Lower leg skin (tissue), 4 donors: ENCODE results near the gene CA10. TPM values are rescaled to one million over a fixed set of nuclear protein-coding genes. Genes with fewer than 3 reads are reported as not detected.

Experiments used
- DNase-seq, 2 donors: peaks; one replicate each; pipeline ENCODE4 v3.0.0-alpha.2; 2019; ENCODE audit warnings: low spot score in 2 of 2
- H3K4me3 ChIP-seq: fragments of 200-600 bp; sonication (generic); 2 replicates; pipeline ENCODE4 v1.5.1; 2017; ENCODE audit warnings: mild to moderate bottlenecking, low read depth; ENCODE audit not compliant: poor library complexity, severe bottlenecking
- POLR2A ChIP-seq, 2 donors: fragments of 450-650 bp; IDR thresholded peaks; one replicate each; pipeline ENCODE4 v1.6.1; 2016 to 2017; ENCODE audit warnings: antibody characterized with exemption in 2 of 2, mild to moderate bottlenecking in 1 of 2, moderate library complexity in 1 of 2
- WGBS, 2 donors: methylation state at CpG; one replicate each; pipeline ENCODE4 v1.1.5; 2018; 5-methylcytosine and 5-hydroxymethylcytosine counted together
- intact Hi-C: fragments of 100-400 bp; cut with DNase I; formaldehyde crosslinking; loops from one replicate; pipeline ENCODE4 v1.15.0; 2023; ENCODE audit warnings: low total_unique reads
- total RNA-seq, 4 donors: library from RNA; depleted of rRNA; stranded (reverse); fragments of >200 nt; gene quantifications; one replicate each; pipeline ENCODE4 v1.1.0, GENCODE V29; 2016
- TF ChIP-seq, protein P1 (sequence below), 3 donors: fragments of 450-650 bp; IDR thresholded peaks; one replicate each; pipeline ENCODE4 v1.5.1; 2016; ENCODE audit warnings: antibody characterized with exemption in 3 of 3, mild to moderate bottlenecking in 3 of 3, moderate library complexity in 2 of 3

CA10 gene
- total RNA-seq, 4 donors from 2014 or later = not detected

DNA sequence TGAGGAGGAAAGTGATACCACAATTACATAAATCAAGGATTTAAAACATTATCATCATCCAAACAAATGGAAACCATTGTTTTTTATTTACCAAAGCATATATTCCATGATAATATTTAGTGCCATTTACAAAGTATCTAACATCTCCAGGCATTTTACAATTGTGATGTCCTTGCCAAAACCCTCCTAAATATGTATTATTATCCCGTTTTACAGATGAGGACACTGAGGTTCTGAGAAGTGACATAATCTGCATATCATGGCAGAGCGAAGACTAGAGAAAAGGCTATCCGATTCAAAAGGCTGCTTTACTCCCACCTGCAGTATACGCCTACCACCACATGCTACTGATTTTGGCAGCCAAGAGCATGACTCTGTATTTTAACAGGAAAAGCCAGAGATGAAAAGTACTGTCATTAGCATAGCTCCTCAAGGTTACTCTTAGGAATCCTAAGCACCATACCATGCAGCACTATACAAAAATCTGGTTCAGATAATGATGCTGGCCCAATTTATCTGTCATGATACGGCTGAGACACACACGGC is 301.4 kb downstream of the CA10 start:
- no peak for DNase-seq
- 58 to 59% methylated on average over 6 of the region's 6 CpGs for WGBS, 2 donors
- TF ChIP-seq, protein P1, sequence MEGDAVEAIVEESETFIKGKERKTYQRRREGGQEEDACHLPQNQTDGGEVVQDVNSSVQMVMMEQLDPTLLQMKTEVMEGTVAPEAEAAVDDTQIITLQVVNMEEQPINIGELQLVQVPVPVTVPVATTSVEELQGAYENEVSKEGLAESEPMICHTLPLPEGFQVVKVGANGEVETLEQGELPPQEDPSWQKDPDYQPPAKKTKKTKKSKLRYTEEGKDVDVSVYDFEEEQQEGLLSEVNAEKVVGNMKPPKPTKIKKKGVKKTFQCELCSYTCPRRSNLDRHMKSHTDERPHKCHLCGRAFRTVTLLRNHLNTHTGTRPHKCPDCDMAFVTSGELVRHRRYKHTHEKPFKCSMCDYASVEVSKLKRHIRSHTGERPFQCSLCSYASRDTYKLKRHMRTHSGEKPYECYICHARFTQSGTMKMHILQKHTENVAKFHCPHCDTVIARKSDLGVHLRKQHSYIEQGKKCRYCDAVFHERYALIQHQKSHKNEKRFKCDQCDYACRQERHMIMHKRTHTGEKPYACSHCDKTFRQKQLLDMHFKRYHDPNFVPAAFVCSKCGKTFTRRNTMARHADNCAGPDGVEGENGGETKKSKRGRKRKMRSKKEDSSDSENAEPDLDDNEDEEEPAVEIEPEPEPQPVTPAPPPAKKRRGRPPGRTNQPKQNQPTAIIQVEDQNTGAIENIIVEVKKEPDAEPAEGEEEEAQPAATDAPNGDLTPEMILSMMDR (IDR thresholded peaks at IDR 0.05) = no peak
- no peak for TF ChIP-seq POLR2A (IDR thresholded peaks at IDR 0.05)
- H3K4me3 ChIP-seq = no peak overlapping the region
- intact Hi-C loops = no loop called here

DNA sequence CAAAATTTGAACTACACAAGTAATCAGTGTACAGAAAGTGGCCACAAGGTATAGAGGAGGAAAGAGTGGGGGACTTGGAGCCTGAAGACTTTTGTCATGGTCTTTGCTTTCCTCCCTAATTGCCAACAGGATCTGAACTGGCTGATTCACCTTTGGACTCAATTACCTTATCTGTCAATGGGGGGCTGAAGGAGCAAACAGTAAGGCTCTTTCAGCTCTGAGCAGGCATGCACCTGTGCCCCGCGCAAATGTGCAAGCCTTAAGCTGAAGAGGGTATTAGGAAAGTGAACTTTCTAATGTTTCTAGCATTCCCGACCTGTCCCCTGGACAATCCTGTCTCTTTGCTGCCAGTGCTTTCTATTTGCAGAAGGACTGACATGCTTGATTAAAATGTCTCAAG is 302.7 kb downstream of the CA10 start:
- WGBS, 2 donors = 79 to 88% methylated on average over 3 of the region's 3 CpGs
- intact Hi-C loops = no loop called here
- no peak for DNase-seq
- no peak overlapping the region for H3K4me3 ChIP-seq
- TF ChIP-seq POLR2A (IDR thresholded peaks at IDR 0.05) = no peak
- TF ChIP-seq, protein P1 (IDR thresholded peaks at IDR 0.05) = no peak

DNA sequence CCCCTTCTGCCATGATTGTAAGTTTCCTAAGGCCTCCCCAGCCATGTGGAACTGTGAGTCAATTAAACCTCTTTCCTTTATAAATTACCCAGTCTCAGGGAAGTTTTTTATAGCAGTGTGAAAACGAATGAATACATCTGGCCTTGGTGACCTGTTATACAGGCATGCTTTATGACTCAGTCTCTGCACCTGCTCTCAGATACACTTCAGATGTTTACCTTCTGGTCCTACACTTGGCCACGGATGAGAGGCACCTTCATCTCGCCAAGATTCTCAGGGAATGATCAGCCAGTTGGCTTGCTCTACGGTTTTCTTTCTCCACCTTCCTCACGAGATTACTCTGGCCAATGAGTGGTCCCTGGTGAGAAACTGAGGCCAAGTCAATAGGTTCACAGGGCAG is 304.7 kb downstream of the CA10 start:
- 62 to 64% methylated on average over 5 of the region's 5 CpGs for WGBS, 2 donors
- TF ChIP-seq POLR2A (IDR thresholded peaks at IDR 0.05) = no peak
- TF ChIP-seq, protein P1 (IDR thresholded peaks at IDR 0.05) = no peak
- DNase-seq = no peak
- intact Hi-C loops = no loop called here
- H3K4me3 ChIP-seq = no peak overlapping the region

DNA sequence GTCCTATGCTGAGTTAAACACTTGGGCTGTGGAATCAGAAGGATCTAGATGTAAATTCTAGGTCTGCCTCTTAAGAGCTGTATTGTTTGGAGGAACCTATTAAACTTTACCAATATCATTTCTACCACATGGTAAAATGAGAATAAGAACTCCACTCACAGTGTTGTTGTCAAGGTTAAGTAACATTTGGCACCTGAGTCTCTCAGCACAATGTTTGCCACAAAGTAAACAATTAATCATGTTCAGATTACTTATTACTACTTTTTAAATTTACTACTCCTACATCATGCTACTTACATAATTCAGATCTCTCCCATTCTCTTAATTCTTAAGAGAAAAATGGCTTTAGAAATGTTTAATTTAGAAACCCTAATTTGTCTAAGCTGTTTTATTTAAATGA is 305.9 kb downstream of the CA10 start:
- no peak for DNase-seq
- TF ChIP-seq, protein P1 (IDR thresholded peaks at IDR 0.05) = no peak
- intact Hi-C loops = no loop called here
- H3K4me3 ChIP-seq = no peak overlapping the region

DNA sequence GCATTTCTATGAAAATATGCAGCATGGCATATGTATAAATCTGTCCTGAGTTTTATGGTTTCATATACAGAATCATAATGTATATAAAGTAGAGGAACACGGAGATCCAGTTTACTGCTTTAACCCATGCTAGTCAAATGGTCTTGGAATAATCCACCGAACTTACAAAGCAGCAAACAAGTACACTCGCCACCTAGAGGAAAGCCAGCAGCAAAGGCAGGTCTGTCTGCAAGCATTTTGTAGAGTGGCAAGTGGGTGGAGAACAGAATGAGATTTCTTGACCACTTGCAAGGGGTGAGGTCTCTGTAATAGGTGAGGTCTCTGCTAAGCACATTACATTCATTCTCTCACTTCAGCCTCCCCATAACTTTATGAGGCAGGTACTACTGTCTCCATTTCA is 308.3 kb downstream of the CA10 start:
- intact Hi-C loops = no loop called here

DNA sequence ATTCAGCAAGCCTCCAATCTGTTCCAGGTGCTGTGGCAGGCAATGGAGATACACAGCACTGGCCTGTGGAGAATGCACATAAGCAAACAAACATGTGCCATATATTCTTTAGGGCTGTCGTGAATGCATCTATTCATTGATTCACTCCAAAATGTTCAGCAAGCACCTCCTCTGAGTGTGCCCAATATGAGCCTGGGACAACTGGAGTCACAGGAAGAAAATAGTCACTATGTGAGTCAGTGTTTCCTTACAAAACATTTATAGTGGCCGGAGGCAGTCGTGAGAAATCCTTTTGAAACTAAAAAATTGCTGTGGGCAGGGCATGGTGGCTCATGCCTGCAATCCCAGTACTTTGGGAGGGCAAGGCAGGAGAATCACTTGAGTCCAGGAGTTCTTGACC is 310.1 kb downstream of the CA10 start:
- intact Hi-C loops = no loop called here
- no peak for TF ChIP-seq POLR2A (IDR thresholded peaks at IDR 0.05)
- TF ChIP-seq, protein P1 (IDR thresholded peaks at IDR 0.05) = no peak
- WGBS, 2 donors = 56 to 63% methylated on average over 3 of the region's 3 CpGs
- H3K4me3 ChIP-seq = no peak overlapping the region
- no peak for DNase-seq

More for the DNA sequence above, 308.3 kb downstream of the CA10 start:
- WGBS, 2 donors = 42 to 49% methylated on average over 3 of the region's 3 CpGs
- TF ChIP-seq, protein P1 (IDR thresholded peaks at IDR 0.05) = no peak
- TF ChIP-seq POLR2A (IDR thresholded peaks at IDR 0.05) = no peak
- no peak for DNase-seq
- H3K4me3 ChIP-seq = no peak overlapping the region
